Activated naive CD4-positive, alpha-beta T cell treated with anti-CD3 and anti-CD28 coated beads, Interleukin-2, amount 10 ng/mL, durations not matched to agents 7 days and 5 days (primary cell): ENCODE measurements around the gene WEE2.
A peak's percentile ranks its signal among the peaks of the same experiment; 100 is the strongest.

ENCODE experiments used
- CTCF ChIA-PET: fragments of 350-600 bp; sonication (Branson Sonifier 250); formaldehyde crosslinking; loops from one replicate; lab custom pipeline; 2021; ENCODE audit warnings: antibody characterized with exemption; lab: Charles Lee
- DNase-seq: peaks from one replicate; pipeline ENCODE4 v3.0.0-alpha.2; 2020
- H3K27ac Mint-ChIP-seq: one replicate; pipeline ENCODE4 v1.8.0; 2021; ENCODE audit warnings: mild to moderate bottlenecking, moderate library complexity, mixed read lengths
- H3K27me3 Mint-ChIP-seq: one replicate; pipeline ENCODE4 v1.8.0; 2021; ENCODE audit warnings: mild to moderate bottlenecking, mixed read lengths
- H3K36me3 Mint-ChIP-seq: one replicate; pipeline ENCODE4 v1.8.0; 2021; ENCODE audit warnings: mixed read lengths
- H3K4me1 Mint-ChIP-seq: one replicate; pipeline ENCODE4 v1.8.0; 2021; ENCODE audit warnings: mixed read lengths
- H3K4me3 Mint-ChIP-seq: one replicate; pipeline ENCODE4 v1.8.0; 2021; ENCODE audit warnings: mild to moderate bottlenecking, moderate library complexity, mixed read lengths
- H3K9me3 Mint-ChIP-seq: one replicate; pipeline ENCODE4 v1.8.0; 2021; ENCODE audit warnings: mixed read lengths

WEE2 gene

GRCh38 chr7:141710301-141710700 lies 2.1 kb downstream of the WEE2 start:
- DNase-seq, result no peak
- Mint-ChIP-seq H3K4me1 (peaks cover 14% of the 10 kb centered on the region), H3K27me3 (peaks cover 9% of the 10 kb centered on the region), H3K36me3 (no peaks in the 10 kb centered on the region), H3K9me3 (no peaks in the 10 kb centered on the region), H3K27ac (no peak overlapping the region), H3K4me3 (no peak overlapping the region)
- CTCF ChIA-PET, result interaction anchor here (1.8 to 2.0 kb wide), 2 partner anchors 28 to 56 kb away, joined by 5 to 8 read pairs; partner anchors contain the start of gene SSBP1

GRCh38 chr7:141712603-141713255 lies 4.6 kb downstream of the WEE2 start:
- Mint-ChIP-seq H3K36me3 (no peaks in the 10 kb centered on the region), H3K4me3 (no peak overlapping the region), H3K27ac (no peak overlapping the region), H3K4me1 (peaks cover 14% of the 10 kb centered on the region), H3K9me3 (no peaks in the 10 kb centered on the region), H3K27me3 (no peaks in the 10 kb centered on the region)
- no peak for DNase-seq
- CTCF ChIA-PET, result interaction anchor here (1.2 kb wide), 1 partner anchor 25 kb away, joined by 3 read pairs; the partner anchor contains the start of gene SSBP1

- peaks cover 14% of the 10 kb centered on the region for H3K4me1 Mint-ChIP-seq
- H3K27me3 Mint-ChIP-seq, result no peaks in the 10 kb centered on the region
- CTCF ChIA-PET, result no interaction called here
- no peak for DNase-seq
- H3K27ac Mint-ChIP-seq, result no peak overlapping the region
- no peak overlapping the region for H3K4me3 Mint-ChIP-seq
- no peaks in the 10 kb centered on the region for H3K36me3 Mint-ChIP-seq
- H3K9me3 Mint-ChIP-seq, result no peaks in the 10 kb centered on the region
These were observed 5.7 kb downstream of the WEE2 start for GRCh38 chr7:141713890-141714289.

GRCh38 chr7:141714571-141714970 lies 6.4 kb downstream of the WEE2 start:
- DNase-seq, result no peak
- no peak overlapping the region for H3K27ac Mint-ChIP-seq
- peaks cover 14% of the 10 kb centered on the region for H3K4me1 Mint-ChIP-seq
- no peak overlapping the region for H3K4me3 Mint-ChIP-seq
- H3K27me3 Mint-ChIP-seq, result no peaks in the 10 kb centered on the region
- H3K36me3 Mint-ChIP-seq, result no peaks in the 10 kb centered on the region
- CTCF ChIA-PET, result no interaction called here
- H3K9me3 Mint-ChIP-seq, result no peaks in the 10 kb centered on the region

GRCh38 chr7:141715018-141715417 lies 6.9 kb downstream of the WEE2 start:
- H3K4me3 Mint-ChIP-seq, result no peak overlapping the region
- CTCF ChIA-PET, result no interaction called here
- DNase-seq, result no peak
- no peaks in the 10 kb centered on the region for H3K9me3 Mint-ChIP-seq
- H3K27ac Mint-ChIP-seq, result no peak overlapping the region
- peaks cover 16% of the 10 kb centered on the region for H3K4me1 Mint-ChIP-seq
- H3K27me3 Mint-ChIP-seq, result no peaks in the 10 kb centered on the region
- no peaks in the 10 kb centered on the region for H3K36me3 Mint-ChIP-seq

GRCh38 chr7:141715794-141716689 lies 7.9 kb downstream of the WEE2 start:
- peaks cover 17% of the 10 kb centered on the region for H3K4me1 Mint-ChIP-seq
- no peaks in the 10 kb centered on the region for H3K36me3 Mint-ChIP-seq
- no peaks in the 10 kb centered on the region for H3K9me3 Mint-ChIP-seq
- CTCF ChIA-PET, result interaction anchor here (0.6 kb wide), 1 partner anchor 160 kb away, joined by 3 read pairs; no protein-coding TSS in a partner anchor
- no peak for DNase-seq
- no peak overlapping the region for H3K27ac Mint-ChIP-seq
- no peaks in the 10 kb centered on the region for H3K27me3 Mint-ChIP-seq
- no peak overlapping the region for H3K4me3 Mint-ChIP-seq

- no peaks in the 10 kb centered on the region for H3K27me3 Mint-ChIP-seq
- no peak overlapping the region for H3K4me3 Mint-ChIP-seq
- H3K36me3 Mint-ChIP-seq, result no peaks in the 10 kb centered on the region
- H3K9me3 Mint-ChIP-seq, result no peaks in the 10 kb centered on the region
- DNase-seq, result no peak
- no peak overlapping the region for H3K27ac Mint-ChIP-seq
- CTCF ChIA-PET, result no interaction called here
- H3K4me1 Mint-ChIP-seq, result peaks cover 5% of the 10 kb centered on the region
These were observed 9.3 kb downstream of the WEE2 start for GRCh38 chr7:141717450-141717849.

- CTCF ChIA-PET, result no interaction called here
- H3K27me3 Mint-ChIP-seq, result no peaks in the 10 kb centered on the region
- H3K4me3 Mint-ChIP-seq, result no peak overlapping the region
- H3K4me1 Mint-ChIP-seq, result peaks cover 5% of the 10 kb centered on the region
- DNase-seq, result no peak
- no peaks in the 10 kb centered on the region for H3K9me3 Mint-ChIP-seq
- H3K36me3 Mint-ChIP-seq, result no peaks in the 10 kb centered on the region
- H3K27ac Mint-ChIP-seq, result no peak overlapping the region
These were observed 14.4 kb downstream of the WEE2 start for GRCh38 chr7:141722529-141722928.

GRCh38 chr7:141729020-141729419 lies 20.9 kb downstream of the WEE2 start:
- CTCF ChIA-PET, result interaction anchor here (1.6 kb wide), 1 partner anchor 9 kb away, joined by 4 read pairs; the partner anchor contains the start of gene SSBP1
- H3K27me3 Mint-ChIP-seq, result no peaks in the 10 kb centered on the region
- H3K9me3 Mint-ChIP-seq, result no peaks in the 10 kb centered on the region
- no peak overlapping the region for H3K4me3 Mint-ChIP-seq
- DNase-seq, result no peak
- no peak overlapping the region for H3K27ac Mint-ChIP-seq
- H3K4me1 Mint-ChIP-seq, result no peaks in the 10 kb centered on the region
- no peaks in the 10 kb centered on the region for H3K36me3 Mint-ChIP-seq

- H3K36me3 Mint-ChIP-seq, result no peaks in the 10 kb centered on the region
- no peaks in the 10 kb centered on the region for H3K27me3 Mint-ChIP-seq
- CTCF ChIA-PET, result no interaction called here
- H3K9me3 Mint-ChIP-seq, result no peaks in the 10 kb centered on the region
- DNase-seq, result no peak
- H3K4me1 Mint-ChIP-seq, result peaks cover under 1% of the 10 kb centered on the region
- no peak overlapping the region for H3K4me3 Mint-ChIP-seq
- H3K27ac Mint-ChIP-seq, result no peak overlapping the region
These were observed 23.5 kb downstream of the WEE2 start for GRCh38 chr7:141731476-141732149.

- CTCF ChIA-PET, result interaction anchor here (0.7 to 3.8 kb wide), 22 partner anchors 8 to 723 kb away, joined by 3 to 52 read pairs (median 4); partner anchors contain the start of genes DENND11, MRPS33 and TAS2R3
- peak overlapping the region; percentile 96 for H3K27ac Mint-ChIP-seq
- no peaks in the 10 kb centered on the region for H3K9me3 Mint-ChIP-seq
- peaks cover 27% of the 10 kb centered on the region for H3K36me3 Mint-ChIP-seq
- no peak for DNase-seq
- H3K4me3 Mint-ChIP-seq, result peak overlapping the region; percentile 94
- H3K4me1 Mint-ChIP-seq, result peaks cover 32% of the 10 kb centered on the region
- H3K27me3 Mint-ChIP-seq, result no peaks in the 10 kb centered on the region
These were observed 29.1 kb downstream of the WEE2 start for GRCh38 chr7:141737118-141737835.

GRCh38 chr7:141737836-141738591 lies 29.9 kb downstream of the WEE2 start, which contains the start of gene SSBP1:
TSS of gene SSBP1 (plus strand) at chr7:141738358. CDS start at chr7:141739167, 809 bp downstream.
- CTCF ChIA-PET, result interaction anchor here (0.7 to 3.8 kb wide), 24 partner anchors 8 to 1502 kb away, joined by 3 to 52 read pairs (median 4); partner anchors contain the start of genes DENND11, MRPS33 and TAS2R3
- peaks cover 33% of the 10 kb centered on the region for H3K4me1 Mint-ChIP-seq
- H3K27me3 Mint-ChIP-seq, result no peaks in the 10 kb centered on the region
- H3K36me3 Mint-ChIP-seq, result peaks cover 32% of the 10 kb centered on the region
- peak; percentile 94 for DNase-seq
- peak within 1 kb of the TSS; percentile 96 for H3K27ac Mint-ChIP-seq
- H3K4me3 Mint-ChIP-seq, result peak within 1 kb of the TSS; percentile 94
- no peaks in the 10 kb centered on the region for H3K9me3 Mint-ChIP-seq

GRCh38 chr7:141738592-141739013 lies 30.4 kb downstream of the WEE2 start:
- Mint-ChIP-seq H3K27ac (peak overlapping the region; percentile 96), H3K9me3 (no peaks in the 10 kb centered on the region), H3K4me3 (peak overlapping the region; percentile 94), H3K36me3 (peaks cover 37% of the 10 kb centered on the region), H3K4me1 (peaks cover 33% of the 10 kb centered on the region), H3K27me3 (no peaks in the 10 kb centered on the region)
- DNase-seq, result no peak
- CTCF ChIA-PET, result interaction anchor here (0.8 to 3.8 kb wide), 15 partner anchors 10 to 1502 kb away, joined by 3 to 52 read pairs (median 5); partner anchors contain the start of genes DENND11, MRPS33 and TAS2R3
